Esophagus squamous epithelium (tissue), 5 donors: ENCODE data around the gene VAV2. TPM values are rescaled to one million over a fixed set of nuclear protein-coding genes. Genes with fewer than 3 reads are reported as not detected.

ENCODE experiments used
- DNase-seq: peaks from one replicate; lab custom pipeline; 2025; lab: John Stamatoyannopoulos, UW
- H3K27ac ChIP-seq, 4 donors: fragments of 200-600 bp; sonication (generic); one replicate each; pipeline ENCODE4 v1.5.1; 2016 to 2019; ENCODE audit warnings: mild to moderate bottlenecking in 1 of 4
- H3K27me3 ChIP-seq, 4 donors: fragments of 200-600 bp; sonication (generic); 1 replicate in 3 of 4; 2 replicates in 1 of 4; pipeline versions ENCODE4 v1.5.1 to v1.6.0; 2017 to 2021; ENCODE audit warnings: antibody characterized with exemption in 1 of 4
- H3K36me3 ChIP-seq, 3 donors: fragments of 200-600 bp; sonication (generic); one replicate each; pipeline ENCODE4 v1.5.1; 2016 to 2019
- H3K4me1 ChIP-seq, 3 donors: fragments of 200-600 bp; sonication (generic); one replicate each; pipeline ENCODE4 v1.5.1; 2017 to 2019
- H3K4me3 ChIP-seq, 4 donors: fragments of 200-600 bp; sonication (generic); 1 replicate in 3 of 4; 2 replicates in 1 of 4; pipeline ENCODE4 v1.5.1; 2016 to 2019; ENCODE audit warnings: mild to moderate bottlenecking in 2 of 4, moderate library complexity in 1 of 4
- H3K9me3 ChIP-seq, 3 donors: fragments of 200-600 bp; sonication (generic); one replicate each; pipeline ENCODE4 v1.5.1; 2016 to 2019
- CTCF ChIP-seq, 6 experiments: fragments of 450-650 bp in 4 of 6; fragments of 200-600 bp in 2 of 6; sonication (generic) in 2 of 6; IDR thresholded peaks; one replicate each; pipeline ENCODE4 v1.5.1; 2016 to 2019; ENCODE audit warnings: antibody characterized with exemption in 6 of 6, mild to moderate bottlenecking in 4 of 6, moderate library complexity in 4 of 6
- POLR2A ChIP-seq, 4 donors: fragments of 450-650 bp; IDR thresholded peaks; one replicate each; pipeline ENCODE4 v1.6.1; 2017; ENCODE audit warnings: antibody characterized with exemption in 4 of 4, mild to moderate bottlenecking in 4 of 4, moderate library complexity in 3 of 4
- WGBS, 2 donors: methylation state at CpG; one replicate each; pipeline ENCODE4 v1.1.5; 2018; 5-methylcytosine and 5-hydroxymethylcytosine counted together
- intact Hi-C: fragments of 100-400 bp; cut with DNase I; formaldehyde crosslinking; loops from one replicate; pipeline ENCODE4 v1.15.0; 2022
- total RNA-seq, 4 donors: library from RNA; depleted of rRNA; stranded (reverse); fragments of >200 nt; gene quantifications; one replicate each; pipeline ENCODE4 v1.1.0, GENCODE V29; 2016
- donor health status: DM: yes; HTN: yes; CAD: no.

VAV2 gene
- total RNA-seq, 4 donors from 2014 or later: 3.8 to 7.6 (median 5.7) TPM

- no peak overlapping the region for H3K4me3 ChIP-seq
- no peak for DNase-seq
- H3K9me3 ChIP-seq: no peaks in the 10 kb centered on the region
- no peak overlapping the region for H3K27ac ChIP-seq
- no peaks in the 10 kb centered on the region for H3K27me3 ChIP-seq
- WGBS, 2 donors: 32 to 60% methylated on average over 2 to 3 of the region's 21 CpGs
- intact Hi-C loops: no loop called here
- peaks cover 0 to 32% (median 7%) of the 10 kb centered on the region in 3 donors for H3K36me3 ChIP-seq
- H3K4me1 ChIP-seq: peaks cover 0 to 5% (median 0%) of the 10 kb centered on the region in 3 donors
- TF ChIP-seq CTCF (IDR thresholded peaks at IDR 0.05) (no peak), POLR2A (IDR thresholded peaks at IDR 0.05) (no peak)
Observed at GRCh38 chr9:133803028-133803585, 189.0 kb downstream of the VAV2 start.

GRCh38 chr9:133801739-133802138, 190.4 kb downstream of the VAV2 start:
- no peak overlapping the region for H3K4me3 ChIP-seq
- no peak overlapping the region for H3K27ac ChIP-seq
- TF ChIP-seq CTCF (IDR thresholded peaks at IDR 0.05): no peak
- TF ChIP-seq POLR2A (IDR thresholded peaks at IDR 0.05): no peak
- H3K4me1 ChIP-seq: peaks cover 0 to 5% (median 0%) of the 10 kb centered on the region in 3 donors
- WGBS, 2 donors: 88% methylated on average over 10 of the region's 10 CpGs
- DNase-seq: no peak
- peaks cover 0 to 25% (median 0%) of the 10 kb centered on the region in 3 donors for H3K36me3 ChIP-seq
- no peaks in the 10 kb centered on the region for H3K27me3 ChIP-seq
- no peaks in the 10 kb centered on the region for H3K9me3 ChIP-seq
- intact Hi-C loops: no loop called here

- Histone ChIP-seq H3K27ac (no peak overlapping the region), H3K27me3 (no peaks in the 10 kb centered on the region), H3K4me3 (no peak overlapping the region), H3K4me1 (peaks cover 0 to 5% (median 0%) of the 10 kb centered on the region in 3 donors), H3K9me3 (no peaks in the 10 kb centered on the region), H3K36me3 (peaks cover 0 to 11% (median 0%) of the 10 kb centered on the region in 3 donors)
- WGBS, 2 donors: 87% methylated on average over 3 of the region's 13 CpGs; no CpG with 5 or more reads in 1 of the 2 donors
- no peak for TF ChIP-seq POLR2A (IDR thresholded peaks at IDR 0.05)
- TF ChIP-seq CTCF (IDR thresholded peaks at IDR 0.05): no peak
- DNase-seq: no peak
- intact Hi-C loops: no loop called here
Observed at GRCh38 chr9:133800266-133800665, 191.9 kb downstream of the VAV2 start.

GRCh38 chr9:133799716-133800115, 192.4 kb downstream of the VAV2 start:
- no peaks in the 10 kb centered on the region for H3K27me3 ChIP-seq
- no peak overlapping the region for H3K4me3 ChIP-seq
- H3K9me3 ChIP-seq: no peaks in the 10 kb centered on the region
- H3K4me1 ChIP-seq: peaks cover 0 to 5% (median 0%) of the 10 kb centered on the region in 3 donors
- no peak for DNase-seq
- peaks cover 0 to 6% (median 0%) of the 10 kb centered on the region in 3 donors for H3K36me3 ChIP-seq
- no peak for TF ChIP-seq POLR2A (IDR thresholded peaks at IDR 0.05)
- TF ChIP-seq CTCF (IDR thresholded peaks at IDR 0.05): no peak
- H3K27ac ChIP-seq: no peak overlapping the region
- intact Hi-C loops: no loop called here
- WGBS, 2 donors: 89 to 90% methylated on average over 10 to 14 of the region's 17 CpGs

GRCh38 chr9:133799106-133799505, 193.0 kb downstream of the VAV2 start:
- no CpG with 5 or more reads among the region's 11 CpGs for WGBS, 2 donors
- H3K27ac ChIP-seq: no peak overlapping the region
- H3K27me3 ChIP-seq: no peaks in the 10 kb centered on the region
- H3K9me3 ChIP-seq: no peaks in the 10 kb centered on the region
- H3K4me3 ChIP-seq: no peak overlapping the region
- TF ChIP-seq CTCF (IDR thresholded peaks at IDR 0.05): no peak
- TF ChIP-seq POLR2A (IDR thresholded peaks at IDR 0.05): no peak
- intact Hi-C loops: no loop called here
- H3K36me3 ChIP-seq: peaks cover 0 to 6% (median 0%) of the 10 kb centered on the region in 3 donors
- H3K4me1 ChIP-seq: peaks cover 0 to 5% (median 0%) of the 10 kb centered on the region in 3 donors
- DNase-seq: no peak
